Transverse colon (tissue), 4 donors: Measurements from ENCODE around the gene BMP7. TPM values are rescaled to one million over a fixed set of nuclear protein-coding genes. Genes with fewer than 3 reads are reported as not detected.

Experiments
- DNase-seq: peaks from one replicate; pipeline ENCODE4 v3.0.0-alpha.2; 2019
- H3K27ac ChIP-seq, 4 donors: fragments of 200-600 bp; sonication (generic); 2 replicates each; pipeline ENCODE4 v1.5.1; 2016 to 2018; ENCODE audit warnings: inconsistent platforms in 4 of 4
- H3K27me3 ChIP-seq: fragments of 200-600 bp; sonication (generic); 2 replicates; pipeline ENCODE4 v1.5.1; 2017; ENCODE audit warnings: inconsistent platforms
- H3K36me3 ChIP-seq, 4 donors: fragments of 200-600 bp; sonication (generic); 2 replicates each; pipeline ENCODE4 v1.5.1; 2017 to 2019; ENCODE audit warnings: inconsistent platforms in 4 of 4
- H3K4me1 ChIP-seq, 4 donors: fragments of 200-600 bp; sonication (generic); 2 replicates each; pipeline ENCODE4 v1.5.1; 2017 to 2020; ENCODE audit warnings: inconsistent platforms in 4 of 4
- H3K4me3 ChIP-seq, 4 donors: fragments of 200-600 bp; sonication (generic); 1 replicate in 1 of 4; 2 replicates in 3 of 4; pipeline versions ENCODE4 v1.5.1 to v1.6.1; 2017 to 2019; ENCODE audit warnings: inconsistent platforms in 4 of 4
- H3K9me3 ChIP-seq, 2 donors: fragments of 200-600 bp; sonication (generic); 2 replicates each; pipeline ENCODE4 v1.5.1; 2017 to 2019; ENCODE audit warnings: inconsistent platforms in 2 of 2
- CTCF ChIP-seq, 5 experiments: fragments of 200-600 bp in 3 of 5; fragments of 450-650 bp in 2 of 5; sonication (generic) in 3 of 5; IDR thresholded peaks; 1 replicate in 2 of 5; 2 replicates in 3 of 5; pipeline ENCODE4 v1.5.1; 2016 to 2017; ENCODE audit warnings: antibody characterized with exemption in 5 of 5, inconsistent platforms in 3 of 5, mild to moderate bottlenecking in 2 of 5, moderate library complexity in 1 of 5
- EP300 ChIP-seq: sonication (generic); formaldehyde crosslinking; IDR thresholded peaks from one replicate; pipeline ENCODE4 v1.6.1; 2017; ENCODE audit warnings: antibody characterized with exemption, low read depth
- POLR2A ChIP-seq: fragments of 450-650 bp; IDR thresholded peaks from one replicate; pipeline ENCODE4 v1.6.1; 2016; ENCODE audit warnings: antibody characterized with exemption, mild to moderate bottlenecking, moderate library complexity
- POLR2AphosphoS5 ChIP-seq, 3 donors: sonication (generic); formaldehyde crosslinking; IDR thresholded peaks; one replicate each; pipeline ENCODE4 v1.6.1; 2016; ENCODE audit warnings: antibody characterized with exemption in 3 of 3
- WGBS, 2 donors: methylation state at CpG; one replicate each; pipeline ENCODE4 v1.1.5; 2018; ENCODE audit warnings: low coverage in 1 of 2; 5-methylcytosine and 5-hydroxymethylcytosine counted together
- in situ Hi-C, 4 donors: fragments of 200-750 bp; cut with MboI; loops; one replicate each; pipeline versions ENCODE4 v1.15.0 to v1.15.1; 2017; ENCODE audit warnings: low sequenced_read_pairs in 3 of 4, low pct_ligation_motif_present in 1 of 4, low pct_unique_long_range_greater_than_20kb in 1 of 4
- intact Hi-C: fragments of 100-400 bp; cut with DNase I; formaldehyde crosslinking; loops from one replicate; pipeline ENCODE4 v1.15.1; 2023; ENCODE audit warnings: low total_unique reads
- total RNA-seq, 4 donors: library from RNA; depleted of rRNA; stranded (reverse); fragments of >200 nt; gene quantifications; one replicate each; pipeline ENCODE4 v1.1.0, GENCODE V29; 2016

The BMP7 gene
- total RNA-seq, 4 donors from 2014 or later = 1.4 to 2.2 (median 1.5) TPM; not detected in 1

- H3K36me3 ChIP-seq = no peaks in the 10 kb centered on the region
- intact Hi-C loops (no loop called here), in situ Hi-C loops (no loop called here)
- 50 to 53% methylated on average over 10 to 14 of the region's 14 CpGs for WGBS, 2 donors
- no peak for DNase-seq
- TF ChIP-seq POLR2AphosphoS5 (IDR thresholded peaks at IDR 0.05) (no peak), CTCF (IDR thresholded peaks at IDR 0.05) (no peak), POLR2A (no peak)
- H3K27ac ChIP-seq = no peak overlapping the region
- H3K4me1 ChIP-seq = peaks cover 8 to 21% (median 12%) of the 10 kb centered on the region in 4 donors
- no peaks in the 10 kb centered on the region for H3K9me3 ChIP-seq
- H3K27me3 ChIP-seq = peaks cover 8% of the 10 kb centered on the region
- H3K4me3 ChIP-seq = no peak overlapping the region
Measured at GRCh38 chr20:57287007-57287880, 20.8 kb upstream of the BMP7 start.

- in situ Hi-C loops (no loop called here), intact Hi-C loops (no loop called here)
- H3K27ac ChIP-seq = no peak overlapping the region
- H3K9me3 ChIP-seq = no peaks in the 10 kb centered on the region
- no peaks in the 10 kb centered on the region for H3K36me3 ChIP-seq
- no peak for DNase-seq
- H3K27me3 ChIP-seq = peaks cover 1% of the 10 kb centered on the region
- H3K4me1 ChIP-seq = peaks cover 7 to 17% (median 10%) of the 10 kb centered on the region in 4 donors
- no peak overlapping the region for H3K4me3 ChIP-seq
- WGBS, 2 donors = 76 to 90% methylated on average over 2 to 7 of the region's 7 CpGs
- TF ChIP-seq EP300 = no peak
- no peak for TF ChIP-seq POLR2A
- TF ChIP-seq POLR2AphosphoS5 (IDR thresholded peaks at IDR 0.05) = no peak
- TF ChIP-seq CTCF (IDR thresholded peaks at IDR 0.05) = no peak
Measured at GRCh38 chr20:57283860-57284259, 17.4 kb upstream of the BMP7 start.

GRCh38 chr20:57282670-57283361 lies 16.4 kb upstream of the BMP7 start:
- H3K9me3 ChIP-seq = no peaks in the 10 kb centered on the region
- no peaks in the 10 kb centered on the region for H3K27me3 ChIP-seq
- in situ Hi-C loops (no loop called here), intact Hi-C loops (no loop called here)
- peaks cover 0 to 6% (median 2%) of the 10 kb centered on the region in 4 donors for H3K4me1 ChIP-seq
- no peak overlapping the region for H3K27ac ChIP-seq
- no peak for DNase-seq
- 50 to 62% methylated on average over 9 to 18 of the region's 18 CpGs for WGBS, 2 donors
- no peak overlapping the region for H3K4me3 ChIP-seq
- H3K36me3 ChIP-seq = no peaks in the 10 kb centered on the region
- no peak for TF ChIP-seq POLR2AphosphoS5 (IDR thresholded peaks at IDR 0.05)

GRCh38 chr20:57281900-57282299 lies 15.5 kb upstream of the BMP7 start:
- Histone ChIP-seq H3K9me3 (no peaks in the 10 kb centered on the region), H3K4me3 (no peak overlapping the region), H3K4me1 (no peaks in the 10 kb centered on the region), H3K27me3 (no peaks in the 10 kb centered on the region), H3K27ac (no peak overlapping the region), H3K36me3 (no peaks in the 10 kb centered on the region)
- DNase-seq = no peak
- 72 to 86% methylated on average over 1 to 7 of the region's 7 CpGs for WGBS, 2 donors
- intact Hi-C loops = no loop called here
- no peak for TF ChIP-seq EP300
- no peak for TF ChIP-seq CTCF (IDR thresholded peaks at IDR 0.05)
- no peak for TF ChIP-seq POLR2AphosphoS5 (IDR thresholded peaks at IDR 0.05)
- TF ChIP-seq POLR2A = no peak
- in situ Hi-C loops = no loop called here
